CD8-positive, alpha-beta memory T cell (primary cell): ENCODE measurements around the gene KRTAP5-10. TPM values are rescaled to one million over a fixed set of nuclear protein-coding genes. Genes with fewer than 3 reads are reported as not detected.
"Not testable (repeated sequence)": the region's sequence is repeated elsewhere in the genome, so short reads cannot be mapped to it uniquely, and the experiment has no call there.

Experiments used
- CTCF ChIA-PET: fragments of 350-600 bp; sonication (Branson Sonifier 250); formaldehyde crosslinking; loops from one replicate; lab custom pipeline; 2021; ENCODE audit warnings: antibody characterized with exemption; lab: Charles Lee
- POLR2A ChIA-PET: fragments of 350-600 bp; sonication (Branson Sonifier 250); formaldehyde crosslinking; loops from one replicate; lab custom pipeline; 2021; ENCODE audit warnings: antibody characterized with exemption; lab: Charles Lee
- DNase-seq, 5 donors: peaks; one replicate each; pipeline versions ENCODE4 v3.0.0 to v3.0.0-alpha.2; 2020 to 2022; ENCODE audit warnings: mixed read lengths in 1 of 5
- H3K27ac ChIP-seq: one replicate; pipeline ENCODE4 v1.7.0; 2013; ENCODE audit warnings: low read depth, mild to moderate bottlenecking, low read length, moderate library complexity
- H3K27me3 ChIP-seq: 2 replicates; pipeline ENCODE4 v1.7.0; 2013; ENCODE audit warnings: low read length, mild to moderate bottlenecking; ENCODE audit not compliant: insufficient read depth, poor library complexity, severe bottlenecking
- H3K36me3 ChIP-seq: 2 replicates; pipeline ENCODE4 v1.7.0; 2013; ENCODE audit warnings: mild to moderate bottlenecking, low read length, moderate library complexity; ENCODE audit not compliant: insufficient read depth
- H3K4me1 ChIP-seq: 2 replicates; pipeline ENCODE4 v1.7.0; 2013; ENCODE audit warnings: mild to moderate bottlenecking, low read length, moderate library complexity; ENCODE audit not compliant: insufficient read depth
- H3K4me3 ChIP-seq: 2 replicates; pipeline ENCODE4 v1.7.0; 2013; ENCODE audit warnings: mild to moderate bottlenecking, low read length
- H3K9me3 ChIP-seq: 2 replicates; pipeline ENCODE4 v1.7.0; 2013; ENCODE audit warnings: mild to moderate bottlenecking, low read length
- H3K27ac Mint-ChIP-seq, 8 donors: one replicate each; pipeline ENCODE4 v1.8.0; 2020 to 2021; ENCODE audit warnings: mixed read lengths in 8 of 8, mild to moderate bottlenecking in 6 of 8, inconsistent platforms in 3 of 8, moderate library complexity in 3 of 8
- H3K27me3 Mint-ChIP-seq, 2 donors: one replicate each; pipeline ENCODE4 v1.8.0; 2020 to 2021; ENCODE audit warnings: mixed read lengths in 2 of 2, mild to moderate bottlenecking in 1 of 2, moderate library complexity in 1 of 2
- H3K36me3 Mint-ChIP-seq, 3 donors: one replicate each; pipeline ENCODE4 v1.8.0; 2020 to 2021; ENCODE audit warnings: mixed read lengths in 3 of 3, inconsistent platforms in 1 of 3, mild to moderate bottlenecking in 1 of 3
- H3K4me1 Mint-ChIP-seq, 3 donors: one replicate each; pipeline ENCODE4 v1.8.0; 2020 to 2021; ENCODE audit warnings: mixed read lengths in 3 of 3, inconsistent platforms in 1 of 3, mild to moderate bottlenecking in 1 of 3
- H3K4me3 Mint-ChIP-seq, 7 donors: one replicate each; pipeline ENCODE4 v1.8.0; 2020 to 2021; ENCODE audit warnings: mixed read lengths in 7 of 7, mild to moderate bottlenecking in 6 of 7, moderate library complexity in 4 of 7, inconsistent platforms in 2 of 7
- H3K9me3 Mint-ChIP-seq, 5 donors: one replicate each; pipeline ENCODE4 v1.8.0; 2020 to 2022; ENCODE audit warnings: mixed read lengths in 5 of 5, mild to moderate bottlenecking in 3 of 5, moderate library complexity in 2 of 5, inconsistent platforms in 1 of 5
- polyA plus RNA-seq: library from polyadenylated mRNA; unstranded; fragments of 300-500 nt; fragmentation: Illumina TruSeq; gene quantifications from one replicate; pipeline ENCODE4 v1.2.3, GENCODE V29; 2021
- total RNA-seq, 2 experiments: library from RNA; stranded (reverse); gene quantifications; one replicate each; pipeline ENCODE4 v1.2.3, GENCODE V29; 2021

The KRTAP5-10 gene
- total and polyA plus RNA-seq, 3 experiments from 2014 or later: not detected

GRCh38 chr11:71615003-71615402 lies 49.6 kb downstream of the KRTAP5-10 start:
- POLR2A ChIA-PET, CTCF ChIA-PET: not testable (repeated sequence)

More at GRCh38 chr11:71615003-71615402, 49.6 kb downstream of the KRTAP5-10 start:
- DNase-seq, H3K4me3 Mint-ChIP-seq, H3K4me3 ChIP-seq, H3K27ac Mint-ChIP-seq, H3K36me3 Mint-ChIP-seq, H3K9me3 Mint-ChIP-seq, H3K36me3 ChIP-seq, H3K27me3 ChIP-seq, H3K4me1 ChIP-seq, H3K4me1 Mint-ChIP-seq, H3K9me3 ChIP-seq, H3K27ac ChIP-seq: not testable (repeated sequence)
- H3K27me3 Mint-ChIP-seq: peaks cover 4 to 10% of the 10 kb centered on the region in 2 donors

Other genes with a start within 250 kb of the KRTAP5-10 start
- 10 to 100 TPM; 41.5 to 42.8 TPM for gene DHCR7, start 117.2 kb upstream of the KRTAP5-10 start, total RNA-seq
- gene DHCR7, start 117.2 kb upstream of the KRTAP5-10 start, polyA plus RNA-seq: 19.6 TPM
- gene NADSYN1, start 112.4 kb upstream of the KRTAP5-10 start, total RNA-seq: 10 to 100 TPM; 60.3 to 62.5 TPM
- 43.6 TPM for gene NADSYN1, start 112.4 kb upstream of the KRTAP5-10 start, polyA plus RNA-seq
- not detected for gene KRTAP5-7, start 38.3 kb upstream of the KRTAP5-10 start, total RNA-seq
- not detected for gene KRTAP5-7, start 38.3 kb upstream of the KRTAP5-10 start, polyA plus RNA-seq
- gene KRTAP5-8, start 27.5 kb upstream of the KRTAP5-10 start, total RNA-seq: not detected
- gene KRTAP5-8, start 27.5 kb upstream of the KRTAP5-10 start, polyA plus RNA-seq: not detected
- gene KRTAP5-9, start 17.1 kb upstream of the KRTAP5-10 start, total RNA-seq: not detected
- not detected for gene KRTAP5-9, start 17.1 kb upstream of the KRTAP5-10 start, polyA plus RNA-seq
- not detected for gene KRTAP5-11, start 17.3 kb downstream of the KRTAP5-10 start, total RNA-seq
- gene KRTAP5-11, start 17.3 kb downstream of the KRTAP5-10 start, polyA plus RNA-seq: not detected